ENCODE results near the gene CERCAM.

- TF ChIP-seq, protein P1, sequence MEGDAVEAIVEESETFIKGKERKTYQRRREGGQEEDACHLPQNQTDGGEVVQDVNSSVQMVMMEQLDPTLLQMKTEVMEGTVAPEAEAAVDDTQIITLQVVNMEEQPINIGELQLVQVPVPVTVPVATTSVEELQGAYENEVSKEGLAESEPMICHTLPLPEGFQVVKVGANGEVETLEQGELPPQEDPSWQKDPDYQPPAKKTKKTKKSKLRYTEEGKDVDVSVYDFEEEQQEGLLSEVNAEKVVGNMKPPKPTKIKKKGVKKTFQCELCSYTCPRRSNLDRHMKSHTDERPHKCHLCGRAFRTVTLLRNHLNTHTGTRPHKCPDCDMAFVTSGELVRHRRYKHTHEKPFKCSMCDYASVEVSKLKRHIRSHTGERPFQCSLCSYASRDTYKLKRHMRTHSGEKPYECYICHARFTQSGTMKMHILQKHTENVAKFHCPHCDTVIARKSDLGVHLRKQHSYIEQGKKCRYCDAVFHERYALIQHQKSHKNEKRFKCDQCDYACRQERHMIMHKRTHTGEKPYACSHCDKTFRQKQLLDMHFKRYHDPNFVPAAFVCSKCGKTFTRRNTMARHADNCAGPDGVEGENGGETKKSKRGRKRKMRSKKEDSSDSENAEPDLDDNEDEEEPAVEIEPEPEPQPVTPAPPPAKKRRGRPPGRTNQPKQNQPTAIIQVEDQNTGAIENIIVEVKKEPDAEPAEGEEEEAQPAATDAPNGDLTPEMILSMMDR (conservative IDR thresholded peaks at IDR 0.05; ENCODE audit: low read depth in 2 of 2) = no peak
- no peak for TF ChIP-seq POLR2AphosphoS5 (IDR thresholded peaks at IDR 0.05; ENCODE audit: low read depth)
- no peak for TF ChIP-seq EZH2 (IDR thresholded peaks at IDR 0.05; ENCODE audit: low read depth, unreplicated experiment)
- TF ChIP-seq REST (IDR thresholded peaks at IDR 0.05; ENCODE audit: unreplicated experiment) = no peak
- no peak for TF ChIP-seq ZNF462 (CRISPR knock-in tag; IDR thresholded peaks at IDR 0.05)
- no peak for TF ChIP-seq EZH2phosphoT487 (IDR thresholded peaks at IDR 0.05; ENCODE audit: unreplicated experiment)
Measured at GRCh38 chr9:128388150-128388549, 32.5 kb upstream of the CERCAM start.
